Left renal cortex interstitium (tissue), 4 donors: ENCODE data around the gene KCND2. TPM values are rescaled to one million over a fixed set of nuclear protein-coding genes. Genes with fewer than 3 reads are reported as not detected.
"Not testable (repeated sequence)": the region's sequence is repeated elsewhere in the genome, so short reads cannot be mapped to it uniquely, and the experiment has no call there.

Experiments
- DNase-seq, 4 donors: peaks; one replicate each; pipeline ENCODE4 v3.0.0-alpha.2; 2013; ENCODE audit warnings: low read depth in 4 of 4, low spot score in 2 of 4, missing footprints in 1 of 4
- polyA plus RNA-seq, 4 donors: library from polyadenylated mRNA; unstranded; fragments of 120-200 nt; gene quantifications; one replicate each; pipeline ENCODE4 v1.2.1, GENCODE V29; 2013; ENCODE audit not compliant: insufficient read length in 4 of 4

Gene KCND2
- polyA plus RNA-seq, 4 donors, result 1.5 to 2.0 (median 1.8) TPM

DNA sequence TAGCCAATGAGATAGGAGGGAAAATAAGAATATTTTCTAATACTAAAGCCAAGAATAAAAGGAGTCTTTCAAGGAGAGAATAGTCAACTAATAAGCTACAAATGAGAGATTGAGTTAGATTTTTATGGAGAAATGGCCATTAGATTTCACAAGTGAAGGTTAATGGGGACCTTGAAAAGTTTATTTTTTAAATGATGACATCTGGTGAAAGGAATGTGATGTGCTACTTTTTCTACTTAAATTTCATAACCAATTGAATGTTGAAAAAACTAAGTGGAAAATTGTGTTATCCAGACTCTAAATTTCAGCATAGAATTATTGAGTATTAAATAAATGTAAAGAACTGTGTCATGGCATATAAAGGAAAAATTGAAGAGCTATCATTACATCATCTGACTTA, 459.3 kb downstream of the KCND2 start:
- DNase-seq, result no peak

DNA sequence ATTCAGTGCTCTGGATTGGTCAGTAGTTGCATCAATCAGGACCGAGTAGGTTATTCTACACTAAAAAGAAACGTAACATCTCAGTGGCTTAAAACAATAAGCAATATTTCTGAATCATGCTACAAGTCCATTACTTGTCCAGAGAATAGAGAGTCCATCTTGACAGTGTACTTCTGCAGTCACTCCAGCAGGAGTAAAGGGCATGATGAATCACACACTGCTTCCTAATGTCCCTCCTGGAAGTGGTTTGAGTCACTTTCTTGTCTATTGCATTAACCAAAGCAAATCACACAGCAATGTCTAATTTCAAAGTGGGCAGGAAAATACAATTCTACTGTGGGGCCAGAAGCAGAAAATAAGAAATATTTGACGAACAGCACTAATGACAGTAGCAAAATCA, 460.2 kb downstream of the KCND2 start:
- no peak for DNase-seq

DNA sequence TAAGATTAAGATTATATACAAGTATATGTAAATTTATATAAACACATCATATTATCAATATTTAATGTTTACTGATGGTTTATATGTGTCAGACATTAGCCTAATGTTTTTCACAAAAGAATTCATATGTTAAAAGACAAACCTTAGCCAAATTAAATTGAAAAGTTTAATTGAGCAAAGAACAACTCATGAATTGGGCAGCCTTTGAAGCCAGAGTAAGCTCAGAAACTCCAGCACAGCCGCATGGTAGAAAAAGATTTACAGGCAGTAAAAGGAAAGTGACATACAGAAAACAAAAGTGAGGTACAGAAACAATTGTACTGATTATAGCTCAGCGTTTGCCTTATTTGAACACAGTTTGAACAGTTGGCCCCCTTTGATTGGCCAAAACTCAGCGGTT, 460.9 kb downstream of the KCND2 start:
- DNase-seq, result no peak

DNA sequence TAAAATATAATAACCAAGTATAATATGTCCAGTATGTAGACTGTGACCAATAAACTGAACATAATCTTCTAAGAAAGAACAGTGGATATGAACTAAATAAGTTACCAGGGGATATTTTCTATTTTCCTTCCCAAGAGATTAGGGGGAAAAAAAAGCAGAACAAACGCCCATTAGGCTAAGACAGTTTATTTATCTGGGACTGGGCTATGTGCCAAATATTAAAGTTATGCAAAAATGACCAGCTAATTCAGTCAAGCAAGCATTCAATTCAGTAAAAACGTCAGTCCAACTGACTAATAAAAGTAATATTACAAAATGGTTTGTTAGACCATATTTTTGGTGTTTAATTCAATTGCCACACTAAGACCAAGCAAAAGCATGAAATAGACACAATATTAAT, 462.8 kb downstream of the KCND2 start:
- no peak for DNase-seq

GRCh38 chr7:120738816-120739215, 465.8 kb downstream of the KCND2 start:
- no peak for DNase-seq

DNA sequence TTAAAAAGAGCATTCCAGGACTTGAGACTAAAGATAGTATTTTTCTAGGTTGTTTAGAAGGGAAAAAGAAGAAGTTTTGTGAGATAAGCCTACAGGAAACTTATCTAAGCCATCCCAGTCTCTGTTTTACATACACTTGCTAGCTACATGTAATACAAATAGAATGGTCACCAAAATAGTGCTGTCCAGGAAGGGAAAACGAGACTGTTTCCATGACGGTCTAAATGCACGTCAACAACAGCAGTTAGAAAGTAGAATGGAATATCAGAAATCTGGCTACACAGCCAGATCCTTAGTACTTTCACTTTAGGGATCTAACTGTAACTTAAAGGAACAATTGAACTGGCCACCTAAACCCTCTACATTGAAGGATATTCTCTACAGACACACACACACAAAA, 467.4 kb downstream of the KCND2 start:
- DNase-seq, result no peak

DNA sequence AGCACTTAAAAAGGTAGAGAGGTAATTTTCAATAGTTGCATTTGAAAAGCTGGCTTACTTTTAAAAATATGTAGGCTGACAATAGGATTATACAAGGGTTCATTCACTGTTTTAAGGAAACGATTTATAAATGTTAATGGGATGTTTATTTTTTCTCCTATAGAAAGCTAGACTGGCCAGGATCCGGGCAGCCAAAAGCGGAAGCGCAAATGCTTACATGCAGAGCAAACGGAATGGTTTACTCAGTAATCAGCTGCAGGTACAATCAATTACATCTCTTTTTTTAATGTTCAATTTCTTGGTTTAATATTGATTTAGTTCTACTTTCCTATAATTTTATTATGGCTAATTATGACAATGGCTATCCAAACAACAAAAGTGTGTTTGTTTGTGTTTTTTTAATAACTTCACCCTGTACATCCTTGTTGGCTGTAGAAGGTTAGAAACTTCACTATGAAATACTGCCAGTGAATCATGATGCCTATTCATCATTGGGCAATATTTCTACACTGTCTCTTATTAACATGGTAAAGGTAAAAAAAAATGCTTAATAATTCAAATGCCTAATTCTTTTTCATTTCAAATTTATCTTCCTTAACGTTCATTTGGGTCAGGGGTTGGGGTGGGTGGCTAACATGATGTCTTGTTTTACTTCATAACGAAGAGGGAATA, 468.5 kb downstream of the KCND2 start:
- no peak for DNase-seq

DNA sequence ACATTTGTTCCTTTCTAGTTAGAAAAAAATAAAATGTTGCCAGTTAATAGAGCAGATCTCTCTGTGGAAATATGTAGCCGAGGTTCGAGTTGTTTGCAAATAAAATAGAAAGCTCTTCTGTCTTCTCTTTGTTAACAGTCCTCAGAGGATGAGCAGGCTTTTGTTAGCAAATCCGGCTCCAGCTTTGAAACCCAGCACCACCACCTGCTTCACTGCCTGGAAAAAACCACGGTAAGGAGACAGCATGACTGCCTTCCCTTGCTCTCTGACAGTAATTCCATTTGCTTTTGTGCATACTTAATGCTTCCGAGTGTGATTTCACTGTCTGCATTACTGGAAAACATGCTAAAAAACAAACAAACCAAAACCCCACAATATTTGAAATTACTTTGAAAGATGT, 469.4 kb downstream of the KCND2 start:
- DNase-seq, result peak in 1 of 4 donors; percentile 4

DNA sequence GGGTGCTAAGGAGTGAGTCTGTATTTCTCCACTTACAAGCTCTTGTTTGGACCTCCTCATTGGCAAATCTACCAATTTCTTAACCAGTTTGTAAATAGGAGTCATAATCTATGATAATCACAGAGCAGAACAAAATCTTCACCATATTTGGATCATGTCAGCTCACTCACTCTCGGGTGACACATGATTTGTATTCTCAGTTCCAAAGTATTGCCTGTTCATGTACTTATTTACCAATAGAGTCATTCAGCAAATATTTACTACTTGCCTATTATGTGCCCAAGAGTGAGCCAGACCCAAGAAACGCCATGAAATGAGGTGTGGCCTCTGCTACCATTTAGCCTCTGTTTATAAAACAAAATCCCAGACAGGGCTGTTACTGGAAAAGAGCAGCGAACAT, 470.2 kb downstream of the KCND2 start:
- DNase-seq, result no peak

DNA sequence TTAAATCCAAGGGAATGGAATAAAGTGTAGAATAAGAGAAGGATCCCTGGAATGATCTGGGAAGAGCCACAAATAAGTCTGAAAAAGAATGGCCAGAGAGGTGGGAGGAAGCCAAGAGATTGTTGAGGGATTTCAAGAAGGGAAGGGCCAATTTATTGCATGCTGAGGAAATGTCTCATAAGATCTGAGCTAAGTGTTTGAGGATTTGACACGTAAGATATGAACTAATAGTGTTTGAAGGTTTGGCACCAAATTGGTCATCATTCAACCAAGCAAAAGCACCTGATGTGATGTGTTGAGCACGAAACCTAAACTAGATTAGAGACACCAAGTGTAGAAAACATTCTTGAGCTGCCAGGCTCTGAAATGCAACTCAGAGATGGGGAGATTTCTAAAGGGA, 487.1 kb downstream of the KCND2 start:
- DNase-seq, result no peak

DNA sequence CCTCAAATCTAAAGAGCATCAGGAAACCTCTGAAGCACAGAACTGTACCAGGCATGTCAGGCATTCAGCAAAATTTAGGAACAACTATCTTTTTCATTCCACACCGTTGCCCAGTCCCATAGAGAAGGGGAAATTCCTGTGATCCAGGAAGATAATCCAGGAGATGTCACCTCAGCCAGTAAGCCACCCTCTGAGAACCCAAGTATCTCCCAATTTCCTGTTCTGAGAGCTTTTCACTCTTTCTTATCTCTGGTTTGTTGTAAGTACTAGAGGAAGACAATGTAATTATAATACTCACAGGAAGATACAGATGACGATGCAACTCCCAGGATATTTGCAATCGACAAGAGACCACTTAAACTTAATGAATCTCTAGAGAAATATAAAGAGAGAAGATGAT, 487.9 kb downstream of the KCND2 start:
- DNase-seq, result no peak

GRCh38 chr7:120770206-120770605, 497.2 kb downstream of the KCND2 start:
- no peak for DNase-seq

DNA sequence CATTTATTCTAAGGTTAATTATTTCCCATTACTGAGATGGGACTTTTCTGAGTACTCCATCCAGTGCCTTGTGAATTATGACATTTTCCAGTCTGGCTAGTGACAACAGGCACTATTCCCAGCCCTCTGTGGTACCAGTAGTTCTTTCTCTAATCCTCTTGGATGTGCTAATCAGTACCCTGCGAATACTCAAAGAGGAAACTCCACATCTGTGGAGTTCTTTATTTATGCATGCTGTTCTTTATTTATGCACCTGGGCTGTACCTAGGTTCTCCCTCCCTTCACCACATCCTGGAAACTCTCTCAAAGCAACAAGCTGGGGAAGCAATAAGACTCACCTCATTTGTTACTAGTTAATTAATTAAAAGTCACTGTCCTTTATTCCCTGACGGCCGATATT, 501.5 kb downstream of the KCND2 start:
- no peak for DNase-seq

DNA sequence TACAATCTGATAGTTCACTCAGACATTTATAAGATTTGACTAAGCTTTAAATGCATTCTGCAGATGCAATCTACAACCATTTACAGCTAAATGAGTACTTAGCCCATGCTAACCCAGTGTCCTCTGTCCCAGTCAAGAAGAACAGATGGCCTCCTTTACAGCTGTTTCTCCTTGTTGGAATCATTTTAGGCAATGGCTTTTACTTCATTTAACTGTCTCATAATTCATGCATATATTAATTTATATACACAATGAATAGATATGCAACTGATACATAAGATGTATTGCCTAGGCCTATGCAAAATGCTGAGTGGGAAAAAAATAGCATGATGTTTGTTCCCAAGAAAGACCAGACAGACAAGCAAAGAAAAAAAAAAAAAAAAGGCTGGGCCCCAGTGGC, 502.8 kb downstream of the KCND2 start:
- no peak for DNase-seq

DNA sequence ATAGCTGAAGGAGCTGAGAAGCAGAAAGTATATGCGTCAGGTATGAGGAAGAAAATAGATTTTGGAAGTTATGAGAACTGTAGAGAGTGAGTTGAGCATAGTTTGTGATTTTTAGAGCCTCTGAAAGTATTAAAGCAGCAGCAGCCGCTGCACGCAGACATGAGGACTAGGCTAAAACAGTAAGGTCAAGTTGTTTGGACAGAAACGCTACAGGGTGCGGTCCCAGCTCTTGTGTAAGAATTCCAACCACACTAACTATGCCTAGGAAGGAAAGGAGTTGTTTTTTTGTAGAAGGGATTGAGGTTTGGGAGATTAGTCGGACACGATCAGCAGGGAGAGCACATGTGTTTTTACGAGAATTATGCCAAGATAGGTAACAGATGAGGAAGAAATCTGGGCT, 506.1 kb downstream of the KCND2 start:
- not testable (repeated sequence) for DNase-seq

DNA sequence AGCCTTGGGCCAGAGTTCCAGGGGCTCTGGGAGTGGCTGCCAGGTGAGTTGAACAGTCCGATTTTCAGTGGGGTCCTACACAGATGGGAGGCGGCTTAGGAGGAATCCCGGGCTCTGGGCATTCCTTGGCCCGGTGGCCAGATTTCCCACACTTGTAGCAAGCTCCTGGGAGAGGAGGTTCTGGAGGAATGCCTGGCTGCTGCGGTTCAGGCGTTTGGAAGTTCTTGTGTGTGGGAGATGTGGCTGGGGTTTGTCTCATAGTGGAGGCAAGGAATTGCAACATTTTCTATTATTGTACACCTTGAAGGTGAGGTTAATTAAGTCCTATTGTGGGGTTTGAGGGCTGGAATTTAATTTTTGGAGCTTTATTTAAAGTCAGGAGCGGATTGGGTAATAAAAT, 507.5 kb downstream of the KCND2 start:
- DNase-seq, result not testable (repeated sequence)

GRCh38 chr7:120780938-120781337, 508.0 kb downstream of the KCND2 start:
- DNase-seq, result no peak

GRCh38 chr7:120781924-120782323, 508.9 kb downstream of the KCND2 start:
- DNase-seq, result not testable (repeated sequence)

- no peak for DNase-seq
Measured at GRCh38 chr7:120783273-120783672, 510.3 kb downstream of the KCND2 start.

DNA sequence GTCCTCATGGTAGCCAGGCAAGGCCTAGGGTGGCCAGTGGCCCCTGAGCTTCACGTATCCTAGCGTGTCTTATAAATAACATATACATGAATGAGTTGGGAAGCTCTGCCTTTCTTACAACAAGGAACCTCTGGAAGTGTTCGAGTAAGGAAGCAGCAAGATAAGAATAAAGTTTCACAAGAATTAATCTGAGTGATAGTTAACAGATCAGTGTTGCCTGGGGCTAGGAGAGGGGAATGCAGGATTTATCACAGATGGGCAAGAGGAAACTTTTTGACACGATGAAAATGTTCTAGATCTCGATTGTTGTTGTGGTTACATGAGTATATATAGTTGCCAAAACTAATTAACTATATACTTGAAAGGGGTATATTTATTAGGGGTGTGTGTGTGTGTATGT, 510.7 kb downstream of the KCND2 start:
- DNase-seq, result no peak

- no peak for DNase-seq
Measured at GRCh38 chr7:120785095-120785494, 512.1 kb downstream of the KCND2 start.

- peak in 2 of 4 donors; percentile 39 to 65 for DNase-seq
Measured at GRCh38 chr7:120792091-120792860, 519.3 kb downstream of the KCND2 start.

DNA sequence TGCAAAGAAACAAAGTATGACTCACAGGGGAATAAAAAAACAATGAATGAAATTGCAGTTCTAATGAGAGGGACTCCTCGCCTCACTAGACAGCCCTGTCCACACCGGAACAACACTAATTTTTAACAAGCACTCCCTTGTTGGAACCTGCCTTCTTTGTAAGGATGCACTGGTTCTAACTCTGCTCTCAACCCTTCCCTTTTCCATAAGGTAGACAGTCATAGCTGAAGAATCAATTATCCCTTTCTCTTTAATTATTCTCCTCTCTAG, 519.8 kb downstream of the KCND2 start:
- no peak for DNase-seq
